GM08714 (cell line): ENCODE measurements around the gene CAPN5.
"Not testable (repeated sequence)": the region's sequence is repeated elsewhere in the genome, so short reads cannot be mapped to it uniquely, and the experiment has no call there.

ENCODE experiments used
- H3K4me3 ChIP-seq: fragments of 200-500 bp; sonication (Bioruptor generic); 2 replicates; pipeline ENCODE4 v1.5.1; 2014; ENCODE audit warnings: mild to moderate bottlenecking, low read length, inconsistent platforms
- ZNF274 ChIP-seq: IDR thresholded peaks from 2 replicates; pipeline ENCODE4 v1.6.1; 2012; ENCODE audit warnings: mild to moderate bottlenecking, low read depth, low read length

The CAPN5 gene

GRCh38 chr11:77090373-77091111, 23.8 kb downstream of the CAPN5 start:
- no peak for TF ChIP-seq ZNF274
- no peak overlapping the region for H3K4me3 ChIP-seq

GRCh38 chr11:77091146-77091940, 24.6 kb downstream of the CAPN5 start:
- TF ChIP-seq ZNF274, result no peak
- no peak overlapping the region for H3K4me3 ChIP-seq

- no peak for TF ChIP-seq ZNF274
- H3K4me3 ChIP-seq, result no peak overlapping the region
These were observed 25.6 kb downstream of the CAPN5 start for GRCh38 chr11:77092382-77092781.

GRCh38 chr11:77093056-77093891, 26.5 kb downstream of the CAPN5 start:
- TF ChIP-seq ZNF274, result no peak
- no peak overlapping the region for H3K4me3 ChIP-seq

- TF ChIP-seq ZNF274, result no peak
These were observed 27.4 kb downstream of the CAPN5 start for GRCh38 chr11:77093987-77094840.

GRCh38 chr11:77094841-77095365, 28.1 kb downstream of the CAPN5 start:
- no peak overlapping the region for H3K4me3 ChIP-seq
- no peak for TF ChIP-seq ZNF274

More at GRCh38 chr11:77093987-77094840, 27.4 kb downstream of the CAPN5 start:
- H3K4me3 ChIP-seq, result no peak overlapping the region

GRCh38 chr11:77095551-77096490, 29.1 kb downstream of the CAPN5 start:
- TF ChIP-seq ZNF274, result no peak
- no peak overlapping the region for H3K4me3 ChIP-seq

GRCh38 chr11:77096591-77097019, 29.8 kb downstream of the CAPN5 start:
- no peak for TF ChIP-seq ZNF274
- H3K4me3 ChIP-seq, result no peak overlapping the region

GRCh38 chr11:77097180-77097579, 30.4 kb downstream of the CAPN5 start:
- not testable (repeated sequence) for H3K4me3 ChIP-seq

- no peak for TF ChIP-seq ZNF274
- no peak overlapping the region for H3K4me3 ChIP-seq
These were observed 33.6 kb downstream of the CAPN5 start for GRCh38 chr11:77100166-77101042.

GRCh38 chr11:77101043-77101537, 34.3 kb downstream of the CAPN5 start:
- no peak for TF ChIP-seq ZNF274
- no peak overlapping the region for H3K4me3 ChIP-seq
